D721Med (cell line): ENCODE results near the gene NINL.

Source experiments
- DNase-seq: peaks from one replicate; pipeline ENCODE4 v3.0.0; 2011; ENCODE audit warnings: low spot score; ENCODE audit not compliant: insufficient read length
- FAIRE-seq: peaks from 2 replicates; lab custom pipeline; 2011; peaks lifted over from hg19 to GRCh38; lab: Jason Lieb, UNC
- CTCF ChIP-seq: IDR thresholded peaks from 2 replicates; pipeline ENCODE4 v1.5.1; 2012; ENCODE audit warnings: mild to moderate bottlenecking, control low read depth; ENCODE audit not compliant: insufficient read depth; ENCODE audit errors: missing control alignments

Gene NINL

GRCh38 chr20:25421102-25421501 lies 164.2 kb downstream of the NINL start:
- no peak for FAIRE-seq

GRCh38 chr20:25418776-25419175 lies 166.6 kb downstream of the NINL start:
- no peak for TF ChIP-seq CTCF
- DNase-seq, result no peak
- FAIRE-seq, result no peak

More at GRCh38 chr20:25421102-25421501, 164.2 kb downstream of the NINL start:
- TF ChIP-seq CTCF, result no peak
- DNase-seq, result no peak

- TF ChIP-seq CTCF, result no peak
- DNase-seq, result no peak
- FAIRE-seq, result no peak
These were observed 176.4 kb downstream of the NINL start for GRCh38 chr20:25408890-25409289.

- FAIRE-seq, result no peak
- TF ChIP-seq CTCF, result no peak
- DNase-seq, result no peak
These were observed 177.2 kb downstream of the NINL start for GRCh38 chr20:25408170-25408547.

GRCh38 chr20:25407311-25408169 lies 177.8 kb downstream of the NINL start, which contains the start of gene GINS1:
Gene GINS1 (plus strand): TSS chr20:25407673. CDS start chr20:25407821, 148 bp downstream.
- FAIRE-seq, result no peak
- DNase-seq, result peak; percentile 73
- no peak for TF ChIP-seq CTCF
